H9 (cell line): ENCODE results near the gene PGR. TPM values are rescaled to one million over a fixed set of nuclear protein-coding genes. Genes with fewer than 3 reads are reported as not detected.
A peak's percentile ranks its signal among the peaks of the same experiment; 100 is the strongest.

Source experiments
- DNase-seq: peaks from one replicate; pipeline ENCODE4 v3.0.0-alpha.2; 2017
- H2AFZ ChIP-seq: one replicate; pipeline ENCODE4 v1.6.1; 2013; ENCODE audit warnings: mild to moderate bottlenecking, low read length, control low read depth, moderate library complexity
- H2AK5ac ChIP-seq: 2 replicates; pipeline ENCODE4 v1.6.1; 2013; ENCODE audit warnings: low read length, control low read depth, mixed read lengths; ENCODE audit not compliant: insufficient read length
- H2BK120ac ChIP-seq: one replicate; pipeline ENCODE4 v1.6.1; 2013; ENCODE audit warnings: low read depth, mild to moderate bottlenecking, low read length, control low read depth, inconsistent platforms; ENCODE audit not compliant: poor library complexity, severe bottlenecking
- H2BK12ac ChIP-seq: 2 replicates; pipeline ENCODE4 v1.6.1; 2013; ENCODE audit warnings: low read length, control low read depth, mixed read lengths, low read depth; ENCODE audit not compliant: insufficient read length
- H2BK15ac ChIP-seq: 2 replicates; pipeline ENCODE4 v1.6.1; 2013; ENCODE audit warnings: low read depth, low read length, control low read depth
- H2BK20ac ChIP-seq: one replicate; pipeline ENCODE4 v1.6.1; 2013; ENCODE audit warnings: low read depth, mild to moderate bottlenecking, low read length, control low read depth, inconsistent platforms; ENCODE audit not compliant: poor library complexity, severe bottlenecking
- H2BK5ac ChIP-seq: 2 replicates; pipeline ENCODE4 v1.6.1; 2013; ENCODE audit warnings: low read length, control low read depth, mixed read lengths; ENCODE audit not compliant: insufficient read length
- H3K14ac ChIP-seq: 2 replicates; pipeline ENCODE4 v1.6.1; 2013; ENCODE audit warnings: low read length, control low read depth; ENCODE audit not compliant: insufficient read depth
- H3K18ac ChIP-seq: 2 replicates; pipeline ENCODE4 v1.6.1; 2013; ENCODE audit warnings: low read depth, mild to moderate bottlenecking, mixed read lengths, low read length, control low read depth; ENCODE audit not compliant: insufficient read length
- H3K23ac ChIP-seq: 2 replicates; pipeline ENCODE4 v1.6.1; 2013; ENCODE audit warnings: low read length, control low read depth, mixed read lengths, low read depth; ENCODE audit not compliant: insufficient read length
- H3K23me2 ChIP-seq: 2 replicates; pipeline ENCODE4 v1.6.1; 2013; ENCODE audit warnings: low read depth, mild to moderate bottlenecking, mixed read lengths, low read length, control low read depth; ENCODE audit not compliant: insufficient read length, poor library complexity, severe bottlenecking
- H3K27ac ChIP-seq: 2 replicates; pipeline ENCODE4 v1.5.1; 2013; ENCODE audit warnings: low read length, control low read depth, mixed read lengths, low read depth; ENCODE audit not compliant: insufficient read length
- H3K27me3 ChIP-seq: 2 replicates; pipeline ENCODE4 v1.6.1; 2013; ENCODE audit warnings: low read length, control low read depth, inconsistent platforms; ENCODE audit not compliant: insufficient read depth
- H3K4ac ChIP-seq: 2 replicates; pipeline ENCODE4 v1.6.1; 2013; ENCODE audit warnings: low read depth, mild to moderate bottlenecking, control low read depth, inconsistent platforms, low read length, moderate library complexity
- H3K4me1 ChIP-seq: 2 replicates; pipeline ENCODE4 v1.6.1; 2013; ENCODE audit warnings: low read length, control low read depth, inconsistent platforms; ENCODE audit not compliant: insufficient read depth
- H3K4me2 ChIP-seq: 2 replicates; pipeline ENCODE4 v1.6.1; 2013; ENCODE audit warnings: low read length, control low read depth, mixed read lengths; ENCODE audit not compliant: insufficient read length, insufficient read depth
- H3K56ac ChIP-seq: 2 replicates; pipeline ENCODE4 v1.6.1; 2013; ENCODE audit warnings: low read depth, mild to moderate bottlenecking, mixed read lengths, low read length, control low read depth; ENCODE audit not compliant: insufficient read length
- H3K79me1 ChIP-seq: 2 replicates; pipeline ENCODE4 v1.6.1; 2013; ENCODE audit warnings: low read depth, mild to moderate bottlenecking, moderate library complexity, low read length, control low read depth, inconsistent platforms; ENCODE audit not compliant: insufficient read depth, poor library complexity, severe bottlenecking
- H3K79me2 ChIP-seq: 2 replicates; pipeline ENCODE4 v1.6.1; 2013; ENCODE audit warnings: low read length, control low read depth, inconsistent platforms; ENCODE audit not compliant: insufficient read depth
- H3K9ac ChIP-seq: 2 replicates; pipeline ENCODE4 v1.6.1; 2013; ENCODE audit warnings: low read length, control low read depth, mixed read lengths; ENCODE audit not compliant: insufficient read length; ENCODE audit errors: extremely low read depth
- H3K9me3 ChIP-seq: one replicate; pipeline ENCODE4 v1.6.1; 2013; ENCODE audit warnings: low read depth, low read length, inconsistent platforms; ENCODE audit not compliant: control insufficient read depth
- H3T11ph ChIP-seq: one replicate; pipeline ENCODE4 v1.6.1; 2013; ENCODE audit warnings: mild to moderate bottlenecking, low read length, control low read depth, inconsistent platforms
- H4K20me1 ChIP-seq: one replicate; pipeline ENCODE4 v1.6.1; 2013; ENCODE audit not compliant: control insufficient read depth, insufficient read length, insufficient read depth
- H4K5ac ChIP-seq: 2 replicates; pipeline ENCODE4 v1.6.1; 2013; ENCODE audit warnings: low read depth, mild to moderate bottlenecking, mixed read lengths, low read length, control low read depth; ENCODE audit not compliant: insufficient read length
- H4K8ac ChIP-seq: replicated peaks from 2 replicates; pipeline ENCODE4 v1.6.1; 2013; ENCODE audit warnings: low read length, control low read depth, mixed read lengths, low read depth; ENCODE audit not compliant: insufficient read length
- H4K91ac ChIP-seq: 2 replicates; pipeline ENCODE4 v1.6.1; 2013; ENCODE audit warnings: low read depth, mild to moderate bottlenecking, moderate library complexity, mixed read lengths, low read length, control low read depth; ENCODE audit not compliant: insufficient read length
- H3K27ac Mint-ChIP-seq, 3 experiments: 2 replicates in 2 of 3; 3 replicates in 1 of 3; pipeline ENCODE4 v1.8.0; 2020 to 2021; ENCODE audit warnings: mixed read lengths in 3 of 3, mild to moderate bottlenecking in 1 of 3, moderate library complexity in 1 of 3
- H3K27me3 Mint-ChIP-seq: 2 replicates; pipeline ENCODE4 v1.8.0; 2021; ENCODE audit warnings: low read depth, mild to moderate bottlenecking, moderate library complexity, mixed read lengths
- H3K36me3 Mint-ChIP-seq, 3 experiments: 2 replicates in 2 of 3; 3 replicates in 1 of 3; pipeline ENCODE4 v1.8.0; 2020 to 2021; ENCODE audit warnings: low read depth in 3 of 3, mixed read lengths in 3 of 3; ENCODE audit not compliant: insufficient read depth in 1 of 3
- H3K4me1 Mint-ChIP-seq, 2 experiments: 2 replicates each; pipeline ENCODE4 v1.8.0; 2020; ENCODE audit warnings: mixed read lengths in 2 of 2
- H3K4me3 Mint-ChIP-seq, 2 experiments: 2 replicates in 1 of 2; 3 replicates in 1 of 2; pipeline ENCODE4 v1.8.0; 2020 to 2021; ENCODE audit warnings: mild to moderate bottlenecking in 2 of 2, mixed read lengths in 2 of 2, moderate library complexity in 1 of 2
- H3K9me3 Mint-ChIP-seq, 2 experiments: 2 replicates in 1 of 2; 3 replicates in 1 of 2; pipeline ENCODE4 v1.8.0; 2020; ENCODE audit warnings: mild to moderate bottlenecking in 2 of 2, mixed read lengths in 2 of 2, moderate library complexity in 1 of 2
- WGBS: extraction: QIAGEN DNeasy Blood & Tissue Kit; methylation state at CpG from one replicate; pipeline ENCODE4 v1.1.7; 2013; ENCODE audit warnings: missing lambda C conversion rate, low lambda C conversion rate, mixed read lengths; ENCODE audit not compliant: insufficient read length; ENCODE audit errors: extremely low coverage; 5-methylcytosine and 5-hydroxymethylcytosine counted together
- total RNA-seq: library from RNA; stranded (reverse); gene quantifications from 2 replicates; pipeline ENCODE4 v1.2.1, GENCODE V29; 2021
- TF ChIP-seq, protein P1 (sequence below): fragments of 200-600 bp; sonication (generic); conservative IDR thresholded peaks from 3 replicates; pipeline ENCODE4 v1.8.0; 2021; ENCODE audit warnings: antibody characterized with exemption, mild to moderate bottlenecking

The PGR gene
- total RNA-seq, 1 experiment from 2014 or later = 0.02 TPM

DNA sequence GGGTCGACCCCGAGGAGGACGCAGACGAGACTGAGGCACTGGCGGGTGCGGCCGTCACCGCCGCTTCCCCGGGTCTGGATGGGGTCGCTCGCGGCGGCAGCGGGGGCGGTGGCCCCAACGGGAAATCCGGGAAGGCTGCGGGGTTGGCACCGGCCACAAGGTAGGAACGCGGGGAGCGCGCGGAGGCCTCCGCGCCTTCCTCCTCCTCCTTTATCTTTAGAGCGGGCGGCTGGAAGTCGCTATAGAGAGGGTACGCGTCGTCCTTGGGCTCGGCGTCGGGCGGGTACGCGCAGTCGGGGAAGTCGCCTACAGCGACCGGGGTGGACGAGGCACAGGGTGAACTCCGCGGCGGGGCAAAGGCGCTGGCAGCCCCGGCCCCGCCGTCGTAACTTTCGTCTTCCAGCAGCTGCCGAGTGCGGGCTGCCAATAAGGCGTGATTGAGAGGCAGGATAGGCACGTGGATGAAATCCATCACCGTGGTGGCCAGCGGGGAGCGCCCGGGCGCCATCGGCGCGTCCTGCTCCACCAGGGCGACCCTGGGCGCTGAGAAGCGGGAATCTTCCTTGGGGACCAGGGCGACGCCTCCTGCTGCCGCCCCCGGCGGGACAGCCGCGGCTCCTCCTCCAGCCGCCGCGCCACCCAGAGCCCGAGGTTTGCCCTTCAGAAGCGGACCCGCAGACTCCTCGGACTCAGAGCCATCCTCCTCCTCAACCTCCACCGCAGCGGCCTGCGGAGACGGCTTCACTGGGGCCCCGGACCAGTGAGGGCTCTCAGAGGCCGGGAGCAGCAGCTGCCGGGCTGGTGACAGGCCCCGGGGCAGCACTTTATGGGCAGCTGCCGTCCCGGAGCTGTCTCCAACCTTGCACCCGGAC, 1.7 kb downstream of the PGR start:
- Histone ChIP-seq H3K79me2 (no peaks in the 10 kb centered on the region), H4K91ac (no peak overlapping the region), H3K9me3 (no peaks in the 10 kb centered on the region), H3K4me2 (peak overlapping the region; percentile 94), H3K9ac (no peak overlapping the region), H3K4ac (no peak overlapping the region), H3K14ac (no peak overlapping the region), H2BK12ac (no peak overlapping the region), H3K27ac (no peak overlapping the region), H3T11ph (no peak overlapping the region), H3K56ac (no peak overlapping the region), H3K27me3 (peaks cover 38% of the 10 kb centered on the region; the same call in 1 of the 2 replicates), H3K18ac (no peak overlapping the region), H2BK5ac (no peak overlapping the region), H2BK20ac (no peak overlapping the region), H2AK5ac (no peak overlapping the region), H2BK120ac (no peak overlapping the region), H3K23me2 (peaks cover 29% of the 10 kb centered on the region), H4K5ac (no peak overlapping the region), H4K8ac (no peak overlapping the region), H2BK15ac (no peak overlapping the region), H4K20me1 (no peaks in the 10 kb centered on the region), H3K4me1 (no peaks in the 10 kb centered on the region), H3K23ac (no peak overlapping the region), H2AFZ (no peak overlapping the region), H3K79me1 (no peaks in the 10 kb centered on the region)
- peaks cover 89% of the 10 kb centered on the region for H3K27me3 Mint-ChIP-seq
- no peaks in the 10 kb centered on the region; a peak in 1 of 7 replicates for H3K36me3 Mint-ChIP-seq
- H3K4me3 Mint-ChIP-seq = peak overlapping the region; percentile 64 to 85
- no CpG with 5 or more reads among the region's 93 CpGs for WGBS
- TF ChIP-seq, protein P1, sequence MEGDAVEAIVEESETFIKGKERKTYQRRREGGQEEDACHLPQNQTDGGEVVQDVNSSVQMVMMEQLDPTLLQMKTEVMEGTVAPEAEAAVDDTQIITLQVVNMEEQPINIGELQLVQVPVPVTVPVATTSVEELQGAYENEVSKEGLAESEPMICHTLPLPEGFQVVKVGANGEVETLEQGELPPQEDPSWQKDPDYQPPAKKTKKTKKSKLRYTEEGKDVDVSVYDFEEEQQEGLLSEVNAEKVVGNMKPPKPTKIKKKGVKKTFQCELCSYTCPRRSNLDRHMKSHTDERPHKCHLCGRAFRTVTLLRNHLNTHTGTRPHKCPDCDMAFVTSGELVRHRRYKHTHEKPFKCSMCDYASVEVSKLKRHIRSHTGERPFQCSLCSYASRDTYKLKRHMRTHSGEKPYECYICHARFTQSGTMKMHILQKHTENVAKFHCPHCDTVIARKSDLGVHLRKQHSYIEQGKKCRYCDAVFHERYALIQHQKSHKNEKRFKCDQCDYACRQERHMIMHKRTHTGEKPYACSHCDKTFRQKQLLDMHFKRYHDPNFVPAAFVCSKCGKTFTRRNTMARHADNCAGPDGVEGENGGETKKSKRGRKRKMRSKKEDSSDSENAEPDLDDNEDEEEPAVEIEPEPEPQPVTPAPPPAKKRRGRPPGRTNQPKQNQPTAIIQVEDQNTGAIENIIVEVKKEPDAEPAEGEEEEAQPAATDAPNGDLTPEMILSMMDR = no peak
- no peaks in the 10 kb centered on the region; a peak in 2 of 5 replicates for H3K9me3 Mint-ChIP-seq
- peaks cover 9 to 13% of the 10 kb centered on the region in 2 experiments; a peak in 3 of 4 replicates for H3K4me1 Mint-ChIP-seq
- DNase-seq = peak; percentile 64
- no peak overlapping the region for H3K27ac Mint-ChIP-seq
